Measurements from ENCODE around the gene ARHGEF3. TPM values are rescaled to one million over a fixed set of nuclear protein-coding genes. Genes with fewer than 3 reads are reported as not detected.

Gene ARHGEF3
- polyA plus RNA-seq, 1 donor from 2014 or later, result 4.1 TPM

GRCh38 chr3:56813653-56813960 lies 11.9 kb upstream of the ARHGEF3 start:
- Histone ChIP-seq H4K20me1 (ENCODE audit: insufficient read depth) (no peaks in the 10 kb centered on the region), H3K79me2 (replicated peaks; ENCODE audit: insufficient read depth, low read length) (no peaks in the 10 kb centered on the region), H3K36me3 (ENCODE audit: insufficient read depth, low read length) (no peaks in the 10 kb centered on the region), H3K9me2 (ENCODE audit: insufficient read depth, low read length) (no peaks in the 10 kb centered on the region), H3K9ac (ENCODE audit: low read length) (no peak overlapping the region), H3K27ac (ENCODE audit: low read length) (no peak overlapping the region), H3K27me3 (ENCODE audit: insufficient read depth, low read depth, low read length) (no peaks in the 10 kb centered on the region), H3F3A (ENCODE audit: insufficient read depth, low read length, poor library complexity, severe bottlenecking) (no peaks in the 10 kb centered on the region), H3K4me2 (ENCODE audit: low read length) (no peak overlapping the region), H2AFZ (ENCODE audit: low read depth, low read length) (no peak overlapping the region), H3K9me3 (ENCODE audit: low read length) (no peaks in the 10 kb centered on the region), H3K4me3 (ENCODE audit: low read length) (no peak overlapping the region)
- TF ChIP-seq SMC3 (conservative IDR thresholded peaks at IDR 0.05; ENCODE audit: poor library complexity) (no peak), MXI1 (conservative IDR thresholded peaks at IDR 0.05; ENCODE audit: poor library complexity, severe bottlenecking) (no peak), EP300 (conservative IDR thresholded peaks at IDR 0.05; ENCODE audit: poor library complexity, severe bottlenecking) (no peak), EZH2 (IDR thresholded peaks at IDR 0.05; ENCODE audit: borderline replicate concordance, insufficient read depth, low read length, poor library complexity, severe bottlenecking) (no peak), RAD21 (conservative IDR thresholded peaks at IDR 0.05) (no peak), TAF1 (IDR thresholded peaks at IDR 0.05; ENCODE audit: low read depth) (no peak), POLR2AphosphoS5 (IDR thresholded peaks at IDR 0.05) (no peak), CTCF (IDR thresholded peaks at IDR 0.05; ENCODE audit: poor library complexity, severe bottlenecking) (no peak), REST (IDR thresholded peaks at IDR 0.05; ENCODE audit: borderline replicate concordance) (no peak)

- H3K9me2 ChIP-seq (ENCODE audit: insufficient read depth, low read length), result no peaks in the 10 kb centered on the region
- no peak overlapping the region for H3K27ac ChIP-seq (ENCODE audit: low read length)
- no peak for TF ChIP-seq POLR2AphosphoS5 (IDR thresholded peaks at IDR 0.05)
- no peak overlapping the region for H2AFZ ChIP-seq (ENCODE audit: low read depth, low read length)
- H3K4me2 ChIP-seq (ENCODE audit: low read length), result no peak overlapping the region
- H3F3A ChIP-seq (ENCODE audit: insufficient read depth, low read length, poor library complexity, severe bottlenecking), result no peaks in the 10 kb centered on the region
- H3K27me3 ChIP-seq (ENCODE audit: insufficient read depth, low read depth, low read length), result no peaks in the 10 kb centered on the region
- no peaks in the 10 kb centered on the region for H3K36me3 ChIP-seq (ENCODE audit: insufficient read depth, low read length)
- H3K79me2 ChIP-seq (replicated peaks; ENCODE audit: insufficient read depth, low read length), result no peaks in the 10 kb centered on the region
- H4K20me1 ChIP-seq (ENCODE audit: insufficient read depth), result no peaks in the 10 kb centered on the region
- H3K4me3 ChIP-seq (ENCODE audit: low read length), result no peak overlapping the region
- no peak overlapping the region for H3K9ac ChIP-seq (ENCODE audit: low read length)
- no peaks in the 10 kb centered on the region for H3K9me3 ChIP-seq (ENCODE audit: low read length)
Observed at GRCh38 chr3:56812754-56813652, 11.3 kb upstream of the ARHGEF3 start.
